SU-DHL-6 (cell line): ENCODE measurements around the gene VDAC1.

Source experiments
- H2AFZ ChIP-seq: fragments of 200-600 bp; sonication (generic); 2 replicates; pipeline ENCODE4 v1.6.1; 2014; ENCODE audit warnings: low read depth, mild to moderate bottlenecking, moderate library complexity, mixed read lengths, antibody characterized with exemption, low read length; ENCODE audit not compliant: severe bottlenecking
- H3F3A ChIP-seq: fragments of 200-600 bp; shearing (Covaris generic); 2 replicates; pipeline ENCODE4 v1.6.0; 2016; ENCODE audit warnings: antibody characterized with exemption, mild to moderate bottlenecking; ENCODE audit not compliant: insufficient read depth
- H3K27ac ChIP-seq: fragments of 200-600 bp; sonication (generic); 2 replicates; pipeline ENCODE4 v1.5.1; 2016; ENCODE audit warnings: low read depth, mild to moderate bottlenecking, low read length, moderate library complexity, mixed read lengths
- H3K27me3 ChIP-seq: fragments of 200-600 bp; sonication (generic), shearing (Covaris generic); 2 replicates; pipeline ENCODE4 v1.6.0; 2014; ENCODE audit warnings: mild to moderate bottlenecking, low read length
- H3K36me3 ChIP-seq: fragments of 200-600 bp; sonication (generic); 2 replicates; pipeline ENCODE4 v1.6.1; 2014; ENCODE audit warnings: mild to moderate bottlenecking, low read length, mixed read lengths
- H3K4me2 ChIP-seq: fragments of 300-600, 200-600 bp; shearing (Covaris generic), sonication (generic); 2 replicates; pipeline ENCODE4 v1.6.0; 2014; ENCODE audit warnings: low read length, low read depth, mild to moderate bottlenecking; ENCODE audit not compliant: poor library complexity, severe bottlenecking
- H3K4me3 ChIP-seq: fragments of 200-600 bp; sonication (generic); 2 replicates; pipeline ENCODE4 v1.5.1; 2014; ENCODE audit warnings: antibody characterized with exemption, low read length, mild to moderate bottlenecking, mixed read lengths; ENCODE audit not compliant: insufficient read depth, poor library complexity, severe bottlenecking
- H3K79me2 ChIP-seq: fragments of 200-600 bp; sonication (generic); 2 replicates; pipeline ENCODE4 v1.6.1; 2014; ENCODE audit warnings: mild to moderate bottlenecking, low read length, moderate library complexity; ENCODE audit not compliant: insufficient read depth
- H3K9ac ChIP-seq: fragments of 200-600 bp; sonication (generic); 2 replicates; pipeline ENCODE4 v1.7.0; 2014; ENCODE audit warnings: mild to moderate bottlenecking, low read length
- H3K9me2 ChIP-seq: fragments of 200-600 bp; sonication (generic); replicated peaks from 2 replicates; pipeline ENCODE4 v1.6.1; 2014; ENCODE audit warnings: low read length; ENCODE audit not compliant: insufficient read depth
- H3K9me3 ChIP-seq: fragments of 200-600 bp; sonication (generic); 2 replicates; pipeline ENCODE4 v1.6.1; 2014; ENCODE audit warnings: low read length, mixed read lengths; ENCODE audit not compliant: insufficient read depth
- H4K20me1 ChIP-seq: fragments of 200-600 bp; sonication (generic); 2 replicates; pipeline ENCODE4 v1.6.1; 2014; ENCODE audit warnings: low read depth, mild to moderate bottlenecking, antibody characterized with exemption, low read length, moderate library complexity, mixed read lengths
- EZH2phosphoT487 ChIP-seq: fragments of 200-600 bp; sonication (generic), shearing (Covaris generic); conservative IDR thresholded peaks from 2 replicates; pipeline ENCODE4 v1.6.1; 2018; ENCODE audit warnings: mild to moderate bottlenecking, antibody characterized with exemption, low read length, moderate library complexity, mixed read lengths
- TF ChIP-seq, protein P1 (sequence below): fragments of 200-600 bp; sonication (generic); IDR thresholded peaks from one replicate; pipeline ENCODE4 v1.5.1; 2017; ENCODE audit warnings: antibody characterized with exemption, mild to moderate bottlenecking, low read length, moderate library complexity; ENCODE audit not compliant: insufficient read depth, poor library complexity, severe bottlenecking

The VDAC1 gene

DNA sequence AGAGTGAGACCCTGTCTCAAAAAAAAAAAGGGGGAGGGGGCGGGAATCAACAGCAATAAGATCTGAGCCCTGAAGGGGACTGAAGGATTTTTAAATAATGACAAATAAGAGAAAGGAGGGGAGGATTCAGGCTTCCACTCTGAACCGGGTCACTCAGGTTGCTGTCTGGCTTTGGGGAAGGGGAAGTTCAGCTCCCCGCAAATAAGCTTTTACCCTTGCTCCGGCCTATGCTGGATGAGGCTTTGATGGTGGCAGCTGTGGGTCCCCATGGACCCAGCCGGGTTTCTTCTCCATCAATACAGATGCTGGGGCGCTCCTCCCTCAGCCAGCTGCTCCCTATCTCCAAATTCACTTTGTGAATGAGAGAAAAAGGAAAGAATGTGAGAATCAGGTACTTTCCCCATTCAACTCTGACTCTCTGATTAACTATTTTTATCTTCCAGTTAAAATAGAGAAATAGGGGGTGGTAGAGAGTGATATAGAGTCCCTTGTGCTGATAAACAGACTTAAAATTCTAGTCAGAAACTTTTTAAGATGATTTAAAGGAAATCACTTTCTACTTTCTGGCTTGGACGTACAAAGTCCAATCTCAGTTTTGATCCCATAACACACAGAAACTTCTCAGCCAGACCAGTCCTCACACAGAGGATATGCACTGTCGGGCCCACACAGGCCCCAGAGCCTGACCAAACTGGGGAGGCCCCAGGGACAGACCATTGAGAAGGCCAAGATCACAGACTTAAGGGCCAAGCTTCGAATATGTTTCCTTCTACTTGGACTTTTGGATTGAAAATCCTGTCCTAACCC, 76.0 kb downstream of the VDAC1 start:
- no peaks in the 10 kb centered on the region for H3K9me3 ChIP-seq
- no peaks in the 10 kb centered on the region for H3K9me2 ChIP-seq
- H3F3A ChIP-seq, result no peaks in the 10 kb centered on the region
- H3K27me3 ChIP-seq, result no peaks in the 10 kb centered on the region
- no peak overlapping the region for H3K4me3 ChIP-seq
- no peaks in the 10 kb centered on the region for H3K79me2 ChIP-seq
- no peaks in the 10 kb centered on the region for H4K20me1 ChIP-seq
- TF ChIP-seq EZH2phosphoT487, result no peak
- TF ChIP-seq, protein P1, sequence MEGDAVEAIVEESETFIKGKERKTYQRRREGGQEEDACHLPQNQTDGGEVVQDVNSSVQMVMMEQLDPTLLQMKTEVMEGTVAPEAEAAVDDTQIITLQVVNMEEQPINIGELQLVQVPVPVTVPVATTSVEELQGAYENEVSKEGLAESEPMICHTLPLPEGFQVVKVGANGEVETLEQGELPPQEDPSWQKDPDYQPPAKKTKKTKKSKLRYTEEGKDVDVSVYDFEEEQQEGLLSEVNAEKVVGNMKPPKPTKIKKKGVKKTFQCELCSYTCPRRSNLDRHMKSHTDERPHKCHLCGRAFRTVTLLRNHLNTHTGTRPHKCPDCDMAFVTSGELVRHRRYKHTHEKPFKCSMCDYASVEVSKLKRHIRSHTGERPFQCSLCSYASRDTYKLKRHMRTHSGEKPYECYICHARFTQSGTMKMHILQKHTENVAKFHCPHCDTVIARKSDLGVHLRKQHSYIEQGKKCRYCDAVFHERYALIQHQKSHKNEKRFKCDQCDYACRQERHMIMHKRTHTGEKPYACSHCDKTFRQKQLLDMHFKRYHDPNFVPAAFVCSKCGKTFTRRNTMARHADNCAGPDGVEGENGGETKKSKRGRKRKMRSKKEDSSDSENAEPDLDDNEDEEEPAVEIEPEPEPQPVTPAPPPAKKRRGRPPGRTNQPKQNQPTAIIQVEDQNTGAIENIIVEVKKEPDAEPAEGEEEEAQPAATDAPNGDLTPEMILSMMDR, result no peak
- H3K36me3 ChIP-seq, result no peaks in the 10 kb centered on the region
- H3K9ac ChIP-seq, result no peak overlapping the region
- no peak overlapping the region for H3K27ac ChIP-seq
- H2AFZ ChIP-seq, result no peak overlapping the region
- H3K4me2 ChIP-seq, result peak overlapping the region; percentile 2

DNA sequence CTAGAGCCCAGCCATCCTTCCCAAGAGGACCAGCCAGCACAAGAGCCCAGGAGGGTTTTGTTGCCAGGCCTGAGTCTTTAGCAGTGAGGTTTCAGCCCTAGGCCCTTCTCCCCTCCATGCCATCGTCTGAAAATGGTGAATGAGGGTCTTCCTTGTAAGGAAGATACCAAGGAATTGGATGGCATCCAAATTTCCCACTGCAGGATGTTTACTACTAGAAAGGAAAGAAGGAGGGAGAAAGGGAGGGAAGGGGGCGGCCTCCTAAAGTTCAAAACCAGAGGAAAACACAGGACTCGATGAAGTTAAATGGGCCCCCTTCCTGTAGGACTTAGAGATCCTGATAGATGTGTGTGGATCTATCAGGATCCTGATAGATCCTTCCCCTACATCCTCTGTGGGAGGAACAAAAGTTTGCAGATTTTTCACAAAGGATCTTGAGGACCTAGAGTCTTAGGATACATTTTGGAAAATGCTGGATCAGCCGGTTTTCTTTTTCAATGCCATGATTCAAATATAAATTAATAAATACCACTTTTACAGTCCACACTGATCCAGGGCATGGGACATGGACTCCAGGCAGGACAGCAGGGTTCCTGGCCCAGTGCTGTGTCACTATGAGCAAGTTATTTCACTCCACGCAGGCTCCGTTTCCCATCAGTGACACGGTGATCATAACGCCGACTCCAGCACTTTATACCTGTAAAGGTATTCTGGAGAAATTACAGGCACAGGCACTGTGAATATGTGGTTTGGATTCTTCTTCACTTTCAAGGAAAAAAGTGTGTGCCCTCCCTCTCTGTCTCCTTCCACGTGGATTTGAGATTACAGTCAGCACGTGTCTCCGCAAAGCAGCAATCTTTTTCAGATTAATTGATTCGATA, 77.2 kb downstream of the VDAC1 start:
- H3K27ac ChIP-seq, result no peak overlapping the region
- no peak overlapping the region for H3K9ac ChIP-seq
- H3K9me2 ChIP-seq, result no peaks in the 10 kb centered on the region
- H3K4me3 ChIP-seq, result no peak overlapping the region
- H3K4me2 ChIP-seq, result no peak overlapping the region
- no peaks in the 10 kb centered on the region for H3F3A ChIP-seq
- H3K27me3 ChIP-seq, result no peaks in the 10 kb centered on the region
- no peaks in the 10 kb centered on the region for H3K79me2 ChIP-seq
- H4K20me1 ChIP-seq, result no peaks in the 10 kb centered on the region
- H2AFZ ChIP-seq, result no peak overlapping the region
- no peak for TF ChIP-seq EZH2phosphoT487
- TF ChIP-seq, protein P1, result no peak
- H3K36me3 ChIP-seq, result no peaks in the 10 kb centered on the region
- H3K9me3 ChIP-seq, result no peaks in the 10 kb centered on the region

DNA sequence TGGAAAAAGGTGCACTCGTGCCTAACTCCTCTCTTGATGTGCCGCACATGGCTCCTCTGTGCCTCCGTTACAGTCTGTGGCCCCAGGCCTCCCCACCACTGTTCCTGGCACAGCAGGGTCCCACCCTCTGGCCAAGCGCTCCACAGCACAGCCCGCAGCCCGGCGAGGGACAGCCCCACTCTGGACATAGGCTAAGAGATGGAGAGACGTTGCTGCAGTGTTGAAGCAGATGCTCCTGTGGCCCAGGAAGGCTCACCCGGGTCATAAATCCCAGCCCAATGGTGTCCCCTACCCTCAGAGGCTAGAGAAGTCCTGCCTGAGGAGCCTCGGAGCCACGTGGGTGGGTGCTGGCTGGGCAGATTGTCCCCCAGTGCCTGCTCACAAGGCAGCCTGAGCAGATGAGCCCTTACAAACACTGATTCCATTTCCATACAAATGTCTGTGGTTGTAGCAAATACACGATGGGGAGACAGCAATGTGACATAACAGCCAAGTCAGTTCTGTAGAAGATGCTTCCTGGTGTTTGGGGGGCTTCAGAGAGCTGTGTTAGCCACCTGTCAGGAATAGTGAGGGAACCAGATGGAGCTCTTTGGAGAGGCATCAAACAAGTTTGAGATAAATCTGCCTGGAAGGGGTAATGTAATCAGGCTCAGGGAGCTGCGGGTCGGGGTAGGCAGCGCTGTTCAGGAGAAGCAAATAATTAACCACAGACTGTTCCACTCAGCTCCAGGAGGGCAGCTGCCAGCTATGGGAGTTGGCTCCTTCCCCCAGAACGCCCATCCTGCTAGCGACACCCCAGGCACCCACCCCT, 78.1 kb downstream of the VDAC1 start:
- no peaks in the 10 kb centered on the region for H3K36me3 ChIP-seq
- no peak overlapping the region for H3K27ac ChIP-seq
- H3K27me3 ChIP-seq, result no peaks in the 10 kb centered on the region
- no peak overlapping the region for H3K9ac ChIP-seq
- no peak overlapping the region for H3K4me3 ChIP-seq
- H3K9me3 ChIP-seq, result no peaks in the 10 kb centered on the region
- no peaks in the 10 kb centered on the region for H3F3A ChIP-seq
- TF ChIP-seq, protein P1, result no peak
- no peak for TF ChIP-seq EZH2phosphoT487
- H3K9me2 ChIP-seq, result no peaks in the 10 kb centered on the region
- no peaks in the 10 kb centered on the region for H3K79me2 ChIP-seq
- H2AFZ ChIP-seq, result no peak overlapping the region
- H3K4me2 ChIP-seq, result no peak overlapping the region
- no peaks in the 10 kb centered on the region for H4K20me1 ChIP-seq
